ENCODE results near the gene SKOR1. TPM values are rescaled to one million over a fixed set of nuclear protein-coding genes. Genes with fewer than 3 reads are reported as not detected.

Gene SKOR1
- total RNA-seq, 2 experiments from 2014 or later, result 1.0 to 1.5 TPM

- no peaks in the 10 kb centered on the region; the same call in 1 of the 2 replicates for H3K36me3 ChIP-seq (ENCODE audit: insufficient read depth, low read length)
- H3K9me3 ChIP-seq (ENCODE audit: low read length), result peaks cover 10% of the 10 kb centered on the region; the same call in 1 of the 2 replicates
- H3K27ac ChIP-seq (ENCODE audit: low read depth, low read length, poor library complexity, severe bottlenecking), result peak overlapping the region; percentile 75
- intact Hi-C loops (cut with micrococcal nuclease; ENCODE audit: unreplicated experiment), result no loop called here
- TF ChIP-seq EZH2phosphoT487 (IDR thresholded peaks at IDR 0.05; ENCODE audit: borderline replicate concordance, low read depth, low read length), result no peak
- TF ChIP-seq, protein P1, sequence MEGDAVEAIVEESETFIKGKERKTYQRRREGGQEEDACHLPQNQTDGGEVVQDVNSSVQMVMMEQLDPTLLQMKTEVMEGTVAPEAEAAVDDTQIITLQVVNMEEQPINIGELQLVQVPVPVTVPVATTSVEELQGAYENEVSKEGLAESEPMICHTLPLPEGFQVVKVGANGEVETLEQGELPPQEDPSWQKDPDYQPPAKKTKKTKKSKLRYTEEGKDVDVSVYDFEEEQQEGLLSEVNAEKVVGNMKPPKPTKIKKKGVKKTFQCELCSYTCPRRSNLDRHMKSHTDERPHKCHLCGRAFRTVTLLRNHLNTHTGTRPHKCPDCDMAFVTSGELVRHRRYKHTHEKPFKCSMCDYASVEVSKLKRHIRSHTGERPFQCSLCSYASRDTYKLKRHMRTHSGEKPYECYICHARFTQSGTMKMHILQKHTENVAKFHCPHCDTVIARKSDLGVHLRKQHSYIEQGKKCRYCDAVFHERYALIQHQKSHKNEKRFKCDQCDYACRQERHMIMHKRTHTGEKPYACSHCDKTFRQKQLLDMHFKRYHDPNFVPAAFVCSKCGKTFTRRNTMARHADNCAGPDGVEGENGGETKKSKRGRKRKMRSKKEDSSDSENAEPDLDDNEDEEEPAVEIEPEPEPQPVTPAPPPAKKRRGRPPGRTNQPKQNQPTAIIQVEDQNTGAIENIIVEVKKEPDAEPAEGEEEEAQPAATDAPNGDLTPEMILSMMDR (conservative IDR thresholded peaks at IDR 0.05; ENCODE audit: low read length), result no peak
- H3K4me3 ChIP-seq (ENCODE audit: low read depth, low read length, poor library complexity, severe bottlenecking), result no peak overlapping the region
- H3K79me2 ChIP-seq (ENCODE audit: insufficient read depth, low read depth, low read length), result no peaks in the 10 kb centered on the region
- CTCF ChIA-PET (ENCODE audit: unreplicated experiment), result no interaction called here
- no peaks in the 10 kb centered on the region for H3K9me2 ChIP-seq (ENCODE audit: insufficient read depth, low read length)
- H3K4me1 ChIP-seq (ENCODE audit: insufficient read depth, low read length, poor library complexity, severe bottlenecking), result peaks cover 67% of the 10 kb centered on the region
- no peak for DNase-seq (ENCODE audit: low spot score)
- BruUV-seq (replicated peaks), result no TSS peak
- no peak overlapping the region for H3K4me2 ChIP-seq (ENCODE audit: low read length)
- H4K20me1 ChIP-seq (ENCODE audit: insufficient read depth, low read length), result no peaks in the 10 kb centered on the region
- no peak overlapping the region for H2AFZ ChIP-seq (ENCODE audit: low read length)
- POLR2A ChIA-PET, result no interaction called here
Observed at GRCh38 chr15:67849538-67849937, 24.2 kb downstream of the SKOR1 start.

DNA sequence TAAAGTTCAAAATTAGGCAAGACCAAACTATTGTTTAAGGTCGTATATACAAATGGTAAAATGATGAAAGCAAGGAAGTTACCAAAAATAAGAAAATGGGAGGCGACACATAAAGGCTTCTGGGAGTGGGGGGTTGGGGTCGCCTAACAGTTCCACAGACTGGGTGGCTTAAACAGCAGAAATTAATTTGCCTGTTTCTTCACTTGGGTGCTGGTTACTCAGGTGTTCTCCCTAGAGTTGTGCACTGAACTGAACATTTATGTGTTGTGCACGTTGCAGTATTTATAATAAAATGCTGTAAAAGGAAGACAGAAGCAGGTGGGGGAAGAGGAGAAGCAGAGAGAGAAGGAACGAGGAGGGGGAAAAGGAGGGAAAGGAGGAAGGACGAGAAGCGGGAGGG lies 25.0 kb downstream of the SKOR1 start:
- BruUV-seq (replicated peaks), result no TSS peak
- peak overlapping the region; percentile 32 for H3K4me3 ChIP-seq (ENCODE audit: low read depth, low read length, poor library complexity, severe bottlenecking)
- peak overlapping the region; percentile 70 for H2AFZ ChIP-seq (ENCODE audit: low read length)
- POLR2A ChIA-PET, result interaction anchor here (1.2 kb wide), 1 partner anchor 9 kb away, joined by 3 read pairs; no protein-coding TSS in a partner anchor
- H3K79me2 ChIP-seq (ENCODE audit: insufficient read depth, low read depth, low read length), result no peaks in the 10 kb centered on the region
- peaks cover 71% of the 10 kb centered on the region for H3K4me1 ChIP-seq (ENCODE audit: insufficient read depth, low read length, poor library complexity, severe bottlenecking)
- H3K9me2 ChIP-seq (ENCODE audit: insufficient read depth, low read length), result no peaks in the 10 kb centered on the region
- H3K36me3 ChIP-seq (ENCODE audit: insufficient read depth, low read length), result no peaks in the 10 kb centered on the region; the same call in 1 of the 2 replicates
- peaks cover 10% of the 10 kb centered on the region; the same call in 1 of the 2 replicates for H3K9me3 ChIP-seq (ENCODE audit: low read length)
- intact Hi-C loops (cut with micrococcal nuclease; ENCODE audit: unreplicated experiment), result no loop called here
- H3K27ac ChIP-seq (ENCODE audit: low read depth, low read length, poor library complexity, severe bottlenecking), result peak overlapping the region; percentile 75
- no peaks in the 10 kb centered on the region for H4K20me1 ChIP-seq (ENCODE audit: insufficient read depth, low read length)
- peak; percentile 57 for DNase-seq (ENCODE audit: low spot score)
- no peak for TF ChIP-seq EZH2phosphoT487 (IDR thresholded peaks at IDR 0.05; ENCODE audit: borderline replicate concordance, low read depth, low read length)
- TF ChIP-seq, protein P1 (conservative IDR thresholded peaks at IDR 0.05; ENCODE audit: low read length), result no peak
- CTCF ChIA-PET (ENCODE audit: unreplicated experiment), result no interaction called here
- peak overlapping the region; percentile 61 for H3K4me2 ChIP-seq (ENCODE audit: low read length)

GRCh38 chr15:67850994-67851571 lies 25.8 kb downstream of the SKOR1 start:
- no peaks in the 10 kb centered on the region for H4K20me1 ChIP-seq (ENCODE audit: insufficient read depth, low read length)
- CTCF ChIA-PET (ENCODE audit: unreplicated experiment), result no interaction called here
- H3K9me3 ChIP-seq (ENCODE audit: low read length), result peaks cover 10% of the 10 kb centered on the region; the same call in 1 of the 2 replicates
- TF ChIP-seq, protein P1 (conservative IDR thresholded peaks at IDR 0.05; ENCODE audit: low read length), result no peak
- TF ChIP-seq EZH2phosphoT487 (IDR thresholded peaks at IDR 0.05; ENCODE audit: borderline replicate concordance, low read depth, low read length), result no peak
- POLR2A ChIA-PET, result interaction anchor here (1.2 kb wide), 1 partner anchor 10 kb away, joined by 3 read pairs; no protein-coding TSS in a partner anchor
- no peaks in the 10 kb centered on the region for H3K9me2 ChIP-seq (ENCODE audit: insufficient read depth, low read length)
- H3K79me2 ChIP-seq (ENCODE audit: insufficient read depth, low read depth, low read length), result no peaks in the 10 kb centered on the region
- H3K4me2 ChIP-seq (ENCODE audit: low read length), result peak overlapping the region; percentile 61
- intact Hi-C loops (cut with micrococcal nuclease; ENCODE audit: unreplicated experiment), result no loop called here
- peaks cover 78% of the 10 kb centered on the region for H3K4me1 ChIP-seq (ENCODE audit: insufficient read depth, low read length, poor library complexity, severe bottlenecking)
- peak overlapping the region; percentile 70; the same call in 1 of the 2 replicates for H2AFZ ChIP-seq (ENCODE audit: low read length)
- H3K27ac ChIP-seq (ENCODE audit: low read depth, low read length, poor library complexity, severe bottlenecking), result peak overlapping the region; percentile 75
- no peaks in the 10 kb centered on the region; the same call in 1 of the 2 replicates for H3K36me3 ChIP-seq (ENCODE audit: insufficient read depth, low read length)
- no TSS peak for BruUV-seq (replicated peaks)
- DNase-seq (ENCODE audit: low spot score), result peak; percentile 62
- H3K4me3 ChIP-seq (ENCODE audit: low read depth, low read length, poor library complexity, severe bottlenecking), result peak overlapping the region; percentile 32

Data from OCI-LY7 (cell line).